IPS-18c (cell line): Measurements from ENCODE around the gene MYO1C.
"Not testable (repeated sequence)": the region's sequence is repeated elsewhere in the genome, so short reads cannot be mapped to it uniquely, and the experiment has no call there.

Experiments used
- H3K4me3 ChIP-seq: 2 replicates; pipeline ENCODE4 v1.7.0; 2013; ENCODE audit warnings: low read depth, mild to moderate bottlenecking, low read length, moderate library complexity; ENCODE audit not compliant: insufficient read depth
- H3K9me3 ChIP-seq: one replicate; pipeline ENCODE4 v1.6.1; 2013; ENCODE audit warnings: mild to moderate bottlenecking, low read length, moderate library complexity; ENCODE audit not compliant: control insufficient read depth, insufficient read depth

Gene MYO1C

GRCh38 chr17:1418476-1418875 is 74.0 kb downstream of the MYO1C start:
- not testable (repeated sequence) for H3K4me3 ChIP-seq, H3K9me3 ChIP-seq

- Histone ChIP-seq H3K4me3 (no peak overlapping the region), H3K9me3 (no peaks in the 10 kb centered on the region)
Measured at GRCh38 chr17:1416414-1416813, 76.1 kb downstream of the MYO1C start.

- Histone ChIP-seq H3K9me3 (no peaks in the 10 kb centered on the region), H3K4me3 (no peak overlapping the region)
Measured at GRCh38 chr17:1414634-1415033, 77.9 kb downstream of the MYO1C start.
